ENCODE data around the gene IKBKG.

GRCh38 chrX:154509455-154509854 lies 38.0 kb upstream of the IKBKG start:
- TF ChIP-seq MAX (IDR thresholded peaks at IDR 0.05) = no peak
- no peak for TF ChIP-seq SP1 (IDR thresholded peaks at IDR 0.05; ENCODE audit: low read depth)
- TF ChIP-seq, protein P1, sequence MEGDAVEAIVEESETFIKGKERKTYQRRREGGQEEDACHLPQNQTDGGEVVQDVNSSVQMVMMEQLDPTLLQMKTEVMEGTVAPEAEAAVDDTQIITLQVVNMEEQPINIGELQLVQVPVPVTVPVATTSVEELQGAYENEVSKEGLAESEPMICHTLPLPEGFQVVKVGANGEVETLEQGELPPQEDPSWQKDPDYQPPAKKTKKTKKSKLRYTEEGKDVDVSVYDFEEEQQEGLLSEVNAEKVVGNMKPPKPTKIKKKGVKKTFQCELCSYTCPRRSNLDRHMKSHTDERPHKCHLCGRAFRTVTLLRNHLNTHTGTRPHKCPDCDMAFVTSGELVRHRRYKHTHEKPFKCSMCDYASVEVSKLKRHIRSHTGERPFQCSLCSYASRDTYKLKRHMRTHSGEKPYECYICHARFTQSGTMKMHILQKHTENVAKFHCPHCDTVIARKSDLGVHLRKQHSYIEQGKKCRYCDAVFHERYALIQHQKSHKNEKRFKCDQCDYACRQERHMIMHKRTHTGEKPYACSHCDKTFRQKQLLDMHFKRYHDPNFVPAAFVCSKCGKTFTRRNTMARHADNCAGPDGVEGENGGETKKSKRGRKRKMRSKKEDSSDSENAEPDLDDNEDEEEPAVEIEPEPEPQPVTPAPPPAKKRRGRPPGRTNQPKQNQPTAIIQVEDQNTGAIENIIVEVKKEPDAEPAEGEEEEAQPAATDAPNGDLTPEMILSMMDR (IDR thresholded peaks at IDR 0.05 in 2 of 3, conservative IDR thresholded peaks at IDR 0.05 in 1 of 3; ENCODE audit: borderline replicate concordance in 1 of 3, insufficient read depth in 1 of 3, low read depth in 2 of 3, low read length in 2 of 3) = no peak
- no peak for TF ChIP-seq POLR2A (IDR thresholded peaks at IDR 0.05; ENCODE audit: borderline replicate concordance, extremely low read depth, insufficient read depth, insufficient read length)
- TF ChIP-seq EZH2 (IDR thresholded peaks at IDR 0.05) = no peak

Measured in HCT116 (cell line).